GM23338 (cell line): Measurements from ENCODE around the gene ADAMTS7. TPM values are rescaled to one million over a fixed set of nuclear protein-coding genes. Genes with fewer than 3 reads are reported as not detected.

Experiments used
- ATAC-seq: fragments of 200-7000 bp; cut with Tn5 transposase; 3 replicates; pipeline ENCODE4 v1.9.1; 2020
- DNase-seq: peaks from one replicate; pipeline ENCODE4 v3.0.0-alpha.2; 2015; ENCODE audit warnings: low spot score
- H2AFZ ChIP-seq: fragments of 200-600 bp; sonication (generic); 2 replicates; pipeline ENCODE4 v1.8.0; 2016; ENCODE audit warnings: antibody characterized with exemption, mild to moderate bottlenecking, moderate library complexity
- H3F3A ChIP-seq: fragments of 200-600 bp; sonication (generic); replicated peaks from 2 replicates; pipeline ENCODE4 v1.8.0; 2017; ENCODE audit warnings: antibody characterized with exemption, mixed run types, low read depth
- H3K27ac ChIP-seq: fragments of 200-600 bp; sonication (generic); 2 replicates; pipeline ENCODE4 v1.6.1; 2016; ENCODE audit warnings: low read depth
- H3K27me3 ChIP-seq: fragments of 200-600 bp; sonication (generic); 2 replicates; pipeline ENCODE4 v1.8.0; 2016; ENCODE audit warnings: mild to moderate bottlenecking, mixed run types, moderate library complexity; ENCODE audit not compliant: insufficient read depth
- H3K36me3 ChIP-seq: fragments of 200-600 bp; sonication (generic); 2 replicates; pipeline ENCODE4 v1.8.0; 2016; ENCODE audit warnings: mild to moderate bottlenecking; ENCODE audit not compliant: insufficient read depth
- H3K4me1 ChIP-seq: fragments of 200-600 bp; sonication (generic); 2 replicates; pipeline ENCODE4 v1.8.0; 2016; ENCODE audit warnings: mild to moderate bottlenecking, moderate library complexity; ENCODE audit not compliant: insufficient read depth
- H3K4me2 ChIP-seq: fragments of 200-600 bp; sonication (generic); 2 replicates; pipeline ENCODE4 v1.7.1; 2017; ENCODE audit warnings: mixed run types
- H3K4me3 ChIP-seq: fragments of 200-600 bp; sonication (generic); 2 replicates; pipeline ENCODE4 v1.6.1; 2016; ENCODE audit warnings: mixed run types
- H3K79me2 ChIP-seq: fragments of 200-600 bp; sonication (generic); replicated peaks from 2 replicates; pipeline ENCODE4 v1.8.0; 2017; ENCODE audit warnings: mild to moderate bottlenecking; ENCODE audit not compliant: insufficient read depth
- H3K9me2 ChIP-seq: fragments of 200-600 bp; sonication (generic); 2 replicates; pipeline ENCODE4 v1.8.0; 2017; ENCODE audit not compliant: insufficient read depth
- H4K20me1 ChIP-seq: fragments of 200-600 bp; sonication (generic); replicated peaks from 2 replicates; pipeline ENCODE4 v1.8.0; 2017; ENCODE audit warnings: mild to moderate bottlenecking; ENCODE audit not compliant: insufficient read depth
- H3K27ac Mint-ChIP-seq: 2 replicates; pipeline ENCODE4 v1.8.0; 2020; ENCODE audit warnings: inconsistent platforms, mild to moderate bottlenecking, moderate library complexity, mixed read lengths
- H3K27me3 Mint-ChIP-seq: 3 replicates; pipeline ENCODE4 v1.8.0; 2022; ENCODE audit warnings: low read depth, mild to moderate bottlenecking, moderate library complexity, mixed read lengths, inconsistent platforms; ENCODE audit not compliant: insufficient read depth, poor library complexity
- H3K36me3 Mint-ChIP-seq: 3 replicates; pipeline ENCODE4 v1.8.0; 2021; ENCODE audit warnings: low read depth, mild to moderate bottlenecking, inconsistent platforms, moderate library complexity, mixed read lengths
- H3K4me1 Mint-ChIP-seq: 3 replicates; pipeline ENCODE4 v1.8.0; 2020; ENCODE audit warnings: mild to moderate bottlenecking, inconsistent platforms, mixed read lengths
- H3K4me3 Mint-ChIP-seq: 3 replicates; pipeline ENCODE4 v1.8.0; 2021; ENCODE audit warnings: moderate library complexity, mild to moderate bottlenecking, inconsistent platforms, mixed read lengths
- H3K9me3 Mint-ChIP-seq: 3 replicates; pipeline ENCODE4 v1.8.0; 2020; ENCODE audit warnings: moderate library complexity, mild to moderate bottlenecking, inconsistent platforms, mixed read lengths
- CREB1 ChIP-seq: fragments of 250-450 bp; sonication (Bioruptor Pico); IDR thresholded peaks from 2 replicates; pipeline ENCODE4 v1.5.0; 2020; ENCODE audit warnings: low read depth, mild to moderate bottlenecking, moderate library complexity
- EZH2phosphoT487 ChIP-seq: fragments of 200-600 bp; sonication (generic); IDR thresholded peaks from one replicate; pipeline ENCODE4 v1.8.1; 2018; ENCODE audit warnings: antibody characterized with exemption; ENCODE audit not compliant: unreplicated experiment
- JUNB ChIP-seq: IDR thresholded peaks from one replicate; pipeline ENCODE4 v1.6.1; 2016; ENCODE audit warnings: antibody characterized with exemption; ENCODE audit not compliant: unreplicated experiment
- NANOG ChIP-seq: IDR thresholded peaks from 2 replicates; pipeline ENCODE4 v1.6.1; 2016; ENCODE audit warnings: antibody characterized with exemption, borderline replicate concordance
- STAT1 ChIP-seq: IDR thresholded peaks from one replicate; pipeline ENCODE4 v1.6.1; 2016; ENCODE audit warnings: antibody characterized with exemption; ENCODE audit not compliant: unreplicated experiment
- polyA plus RNA-seq: library from polyadenylated mRNA; unstranded; fragments of >200 nt; fragmentation: Nextera tagmentation; extraction: Ambion mirVana; gene quantifications from 2 replicates; pipeline ENCODE4 v1.2.1, GENCODE V29; 2016
- total RNA-seq: library from RNA; depleted of rRNA; stranded (reverse); fragments of >200 nt; shearing (Covaris generic); gene quantifications from 2 replicates; pipeline ENCODE4 v1.2.3, GENCODE V29; 2014
- TF ChIP-seq, protein P1 (sequence below): fragments of 250-450 bp; sonication (Bioruptor Pico); IDR thresholded peaks from 2 replicates; pipeline ENCODE4 v1.5.0; 2020; ENCODE audit warnings: mild to moderate bottlenecking, moderate library complexity
- TF ChIP-seq, protein P2 (sequence below): IDR thresholded peaks from one replicate; pipeline ENCODE4 v1.6.1; 2018; ENCODE audit warnings: antibody characterized with exemption; ENCODE audit not compliant: unreplicated experiment
- TF ChIP-seq, protein P3 (sequence below), 2 experiments: fragments of 200-600 bp in 1 of 2; sonication (generic) in 1 of 2; conservative IDR thresholded peaks; 2 replicates each; pipeline versions ENCODE4 v1.5.1 to v1.6.1; 2016 to 2017; ENCODE audit warnings: antibody characterized with exemption in 2 of 2, low read depth in 2 of 2, mild to moderate bottlenecking in 2 of 2, moderate library complexity in 1 of 2

ADAMTS7 gene
- total and polyA plus RNA-seq, 2 experiments from 2014 or later = 11.6 to 52.7 TPM

DNA sequence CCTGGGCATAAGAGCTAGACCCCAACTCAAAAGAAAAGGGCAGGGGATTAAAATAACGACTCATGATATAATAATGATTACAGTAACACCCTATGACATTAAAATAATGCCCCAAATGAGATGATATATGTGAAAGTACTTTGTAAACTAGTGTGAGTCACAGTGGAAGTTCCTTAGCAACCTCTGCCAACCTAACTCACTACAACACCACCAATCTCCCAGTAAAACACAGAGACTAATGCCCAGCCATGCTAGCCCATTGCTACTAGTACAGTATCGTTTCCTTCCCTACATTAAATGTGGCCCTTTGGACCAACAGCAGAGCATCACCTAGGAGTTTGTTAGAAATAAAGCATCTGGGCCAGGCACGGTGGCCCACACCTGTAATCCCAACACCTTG is 11.2 kb upstream of the ADAMTS7 start:
- H3K4me3 ChIP-seq = no peak overlapping the region
- H3F3A ChIP-seq = no peaks in the 10 kb centered on the region
- Mint-ChIP-seq H3K9me3 (no peaks in the 10 kb centered on the region), H3K27me3 (peaks cover 6% of the 10 kb centered on the region), H3K4me1 (peaks cover 9% of the 10 kb centered on the region; the same call in 2 of the 3 replicates), H3K36me3 (no peaks in the 10 kb centered on the region), H3K27ac (no peak overlapping the region), H3K4me3 (no peak overlapping the region)
- H4K20me1 ChIP-seq = no peaks in the 10 kb centered on the region
- TF ChIP-seq JUNB (no peak), EZH2phosphoT487 (no peak), STAT1 (no peak), CREB1 (no peak), NANOG (no peak)
- TF ChIP-seq, protein P1, sequence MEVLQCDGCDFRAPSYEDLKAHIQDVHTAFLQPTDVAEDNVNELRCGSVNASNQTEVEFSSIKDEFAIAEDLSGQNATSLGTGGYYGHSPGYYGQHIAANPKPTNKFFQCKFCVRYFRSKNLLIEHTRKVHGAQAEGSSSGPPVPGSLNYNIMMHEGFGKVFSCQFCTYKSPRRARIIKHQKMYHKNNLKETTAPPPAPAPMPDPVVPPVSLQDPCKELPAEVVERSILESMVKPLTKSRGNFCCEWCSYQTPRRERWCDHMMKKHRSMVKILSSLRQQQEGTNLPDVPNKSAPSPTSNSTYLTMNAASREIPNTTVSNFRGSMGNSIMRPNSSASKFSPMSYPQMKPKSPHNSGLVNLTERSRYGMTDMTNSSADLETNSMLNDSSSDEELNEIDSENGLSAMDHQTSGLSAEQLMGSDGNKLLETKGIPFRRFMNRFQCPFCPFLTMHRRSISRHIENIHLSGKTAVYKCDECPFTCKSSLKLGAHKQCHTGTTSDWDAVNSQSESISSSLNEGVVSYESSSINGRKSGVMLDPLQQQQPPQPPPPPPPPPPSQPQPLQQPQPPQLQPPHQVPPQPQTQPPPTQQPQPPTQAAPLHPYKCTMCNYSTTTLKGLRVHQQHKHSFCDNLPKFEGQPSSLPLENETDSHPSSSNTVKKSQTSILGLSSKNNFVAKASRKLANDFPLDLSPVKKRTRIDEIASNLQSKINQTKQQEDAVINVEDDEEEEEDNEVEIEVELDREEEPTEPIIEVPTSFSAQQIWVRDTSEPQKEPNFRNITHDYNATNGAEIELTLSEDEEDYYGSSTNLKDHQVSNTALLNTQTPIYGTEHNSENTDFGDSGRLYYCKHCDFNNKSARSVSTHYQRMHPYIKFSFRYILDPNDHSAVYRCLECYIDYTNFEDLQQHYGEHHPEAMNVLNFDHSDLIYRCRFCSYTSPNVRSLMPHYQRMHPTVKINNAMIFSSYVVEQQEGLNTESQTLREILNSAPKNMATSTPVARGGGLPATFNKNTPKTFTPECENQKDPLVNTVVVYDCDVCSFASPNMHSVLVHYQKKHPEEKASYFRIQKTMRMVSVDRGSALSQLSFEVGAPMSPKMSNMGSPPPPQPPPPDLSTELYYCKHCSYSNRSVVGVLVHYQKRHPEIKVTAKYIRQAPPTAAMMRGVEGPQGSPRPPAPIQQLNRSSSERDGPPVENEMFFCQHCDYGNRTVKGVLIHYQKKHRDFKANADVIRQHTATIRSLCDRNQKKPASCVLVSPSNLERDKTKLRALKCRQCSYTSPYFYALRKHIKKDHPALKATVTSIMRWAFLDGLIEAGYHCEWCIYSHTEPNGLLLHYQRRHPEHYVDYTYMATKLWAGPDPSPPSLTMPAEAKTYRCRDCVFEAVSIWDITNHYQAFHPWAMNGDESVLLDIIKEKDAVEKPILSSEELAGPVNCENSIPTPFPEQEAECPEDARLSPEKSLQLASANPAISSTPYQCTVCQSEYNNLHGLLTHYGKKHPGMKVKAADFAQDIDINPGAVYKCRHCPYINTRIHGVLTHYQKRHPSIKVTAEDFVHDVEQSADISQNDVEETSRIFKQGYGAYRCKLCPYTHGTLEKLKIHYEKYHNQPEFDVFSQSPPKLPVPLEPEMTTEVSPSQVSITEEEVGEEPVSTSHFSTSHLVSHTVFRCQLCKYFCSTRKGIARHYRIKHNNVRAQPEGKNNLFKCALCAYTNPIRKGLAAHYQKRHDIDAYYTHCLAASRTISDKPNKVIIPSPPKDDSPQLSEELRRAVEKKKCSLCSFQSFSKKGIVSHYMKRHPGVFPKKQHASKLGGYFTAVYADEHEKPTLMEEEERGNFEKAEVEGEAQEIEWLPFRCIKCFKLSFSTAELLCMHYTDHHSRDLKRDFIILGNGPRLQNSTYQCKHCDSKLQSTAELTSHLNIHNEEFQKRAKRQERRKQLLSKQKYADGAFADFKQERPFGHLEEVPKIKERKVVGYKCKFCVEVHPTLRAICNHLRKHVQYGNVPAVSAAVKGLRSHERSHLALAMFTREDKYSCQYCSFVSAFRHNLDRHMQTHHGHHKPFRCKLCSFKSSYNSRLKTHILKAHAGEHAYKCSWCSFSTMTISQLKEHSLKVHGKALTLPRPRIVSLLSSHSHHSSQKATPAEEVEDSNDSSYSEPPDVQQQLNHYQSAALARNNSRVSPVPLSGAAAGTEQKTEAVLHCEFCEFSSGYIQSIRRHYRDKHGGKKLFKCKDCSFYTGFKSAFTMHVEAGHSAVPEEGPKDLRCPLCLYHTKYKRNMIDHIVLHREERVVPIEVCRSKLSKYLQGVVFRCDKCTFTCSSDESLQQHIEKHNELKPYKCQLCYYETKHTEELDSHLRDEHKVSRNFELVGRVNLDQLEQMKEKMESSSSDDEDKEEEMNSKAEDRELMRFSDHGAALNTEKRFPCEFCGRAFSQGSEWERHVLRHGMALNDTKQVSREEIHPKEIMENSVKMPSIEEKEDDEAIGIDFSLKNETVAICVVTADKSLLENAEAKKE (CRISPR knock-in tag) = no peak
- TF ChIP-seq, protein P2, sequence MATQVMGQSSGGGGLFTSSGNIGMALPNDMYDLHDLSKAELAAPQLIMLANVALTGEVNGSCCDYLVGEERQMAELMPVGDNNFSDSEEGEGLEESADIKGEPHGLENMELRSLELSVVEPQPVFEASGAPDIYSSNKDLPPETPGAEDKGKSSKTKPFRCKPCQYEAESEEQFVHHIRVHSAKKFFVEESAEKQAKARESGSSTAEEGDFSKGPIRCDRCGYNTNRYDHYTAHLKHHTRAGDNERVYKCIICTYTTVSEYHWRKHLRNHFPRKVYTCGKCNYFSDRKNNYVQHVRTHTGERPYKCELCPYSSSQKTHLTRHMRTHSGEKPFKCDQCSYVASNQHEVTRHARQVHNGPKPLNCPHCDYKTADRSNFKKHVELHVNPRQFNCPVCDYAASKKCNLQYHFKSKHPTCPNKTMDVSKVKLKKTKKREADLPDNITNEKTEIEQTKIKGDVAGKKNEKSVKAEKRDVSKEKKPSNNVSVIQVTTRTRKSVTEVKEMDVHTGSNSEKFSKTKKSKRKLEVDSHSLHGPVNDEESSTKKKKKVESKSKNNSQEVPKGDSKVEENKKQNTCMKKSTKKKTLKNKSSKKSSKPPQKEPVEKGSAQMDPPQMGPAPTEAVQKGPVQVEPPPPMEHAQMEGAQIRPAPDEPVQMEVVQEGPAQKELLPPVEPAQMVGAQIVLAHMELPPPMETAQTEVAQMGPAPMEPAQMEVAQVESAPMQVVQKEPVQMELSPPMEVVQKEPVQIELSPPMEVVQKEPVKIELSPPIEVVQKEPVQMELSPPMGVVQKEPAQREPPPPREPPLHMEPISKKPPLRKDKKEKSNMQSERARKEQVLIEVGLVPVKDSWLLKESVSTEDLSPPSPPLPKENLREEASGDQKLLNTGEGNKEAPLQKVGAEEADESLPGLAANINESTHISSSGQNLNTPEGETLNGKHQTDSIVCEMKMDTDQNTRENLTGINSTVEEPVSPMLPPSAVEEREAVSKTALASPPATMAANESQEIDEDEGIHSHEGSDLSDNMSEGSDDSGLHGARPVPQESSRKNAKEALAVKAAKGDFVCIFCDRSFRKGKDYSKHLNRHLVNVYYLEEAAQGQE = no peak
- TF ChIP-seq, protein P3, sequence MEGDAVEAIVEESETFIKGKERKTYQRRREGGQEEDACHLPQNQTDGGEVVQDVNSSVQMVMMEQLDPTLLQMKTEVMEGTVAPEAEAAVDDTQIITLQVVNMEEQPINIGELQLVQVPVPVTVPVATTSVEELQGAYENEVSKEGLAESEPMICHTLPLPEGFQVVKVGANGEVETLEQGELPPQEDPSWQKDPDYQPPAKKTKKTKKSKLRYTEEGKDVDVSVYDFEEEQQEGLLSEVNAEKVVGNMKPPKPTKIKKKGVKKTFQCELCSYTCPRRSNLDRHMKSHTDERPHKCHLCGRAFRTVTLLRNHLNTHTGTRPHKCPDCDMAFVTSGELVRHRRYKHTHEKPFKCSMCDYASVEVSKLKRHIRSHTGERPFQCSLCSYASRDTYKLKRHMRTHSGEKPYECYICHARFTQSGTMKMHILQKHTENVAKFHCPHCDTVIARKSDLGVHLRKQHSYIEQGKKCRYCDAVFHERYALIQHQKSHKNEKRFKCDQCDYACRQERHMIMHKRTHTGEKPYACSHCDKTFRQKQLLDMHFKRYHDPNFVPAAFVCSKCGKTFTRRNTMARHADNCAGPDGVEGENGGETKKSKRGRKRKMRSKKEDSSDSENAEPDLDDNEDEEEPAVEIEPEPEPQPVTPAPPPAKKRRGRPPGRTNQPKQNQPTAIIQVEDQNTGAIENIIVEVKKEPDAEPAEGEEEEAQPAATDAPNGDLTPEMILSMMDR (conservative IDR thresholded peaks at IDR 0.05; ENCODE audit: low read depth in 2 of 2) = no peak
- ATAC-seq (no peak), DNase-seq (no peak)
- no peak overlapping the region for H3K4me2 ChIP-seq
- H3K27ac ChIP-seq = no peak overlapping the region
- H3K79me2 ChIP-seq = no peaks in the 10 kb centered on the region
- H2AFZ ChIP-seq = no peak overlapping the region
- no peaks in the 10 kb centered on the region for H3K27me3 ChIP-seq
- no peaks in the 10 kb centered on the region for H3K9me2 ChIP-seq
- no peaks in the 10 kb centered on the region for H3K36me3 ChIP-seq
- H3K4me1 ChIP-seq = peaks cover 7% of the 10 kb centered on the region; the same call in 1 of the 2 replicates
